HTERT RPE-1 (cell line): Measurements from ENCODE around the gene ATP5PD.

ENCODE experiments used
- in situ Hi-C: fragments of 300-500 bp; cut with MboI; formaldehyde crosslinking; loops from 4 replicates; pipeline ENCODE4 v1.14.3; 2020; ENCODE audit warnings: low sequenced_read_pairs

ATP5PD gene

DNA sequence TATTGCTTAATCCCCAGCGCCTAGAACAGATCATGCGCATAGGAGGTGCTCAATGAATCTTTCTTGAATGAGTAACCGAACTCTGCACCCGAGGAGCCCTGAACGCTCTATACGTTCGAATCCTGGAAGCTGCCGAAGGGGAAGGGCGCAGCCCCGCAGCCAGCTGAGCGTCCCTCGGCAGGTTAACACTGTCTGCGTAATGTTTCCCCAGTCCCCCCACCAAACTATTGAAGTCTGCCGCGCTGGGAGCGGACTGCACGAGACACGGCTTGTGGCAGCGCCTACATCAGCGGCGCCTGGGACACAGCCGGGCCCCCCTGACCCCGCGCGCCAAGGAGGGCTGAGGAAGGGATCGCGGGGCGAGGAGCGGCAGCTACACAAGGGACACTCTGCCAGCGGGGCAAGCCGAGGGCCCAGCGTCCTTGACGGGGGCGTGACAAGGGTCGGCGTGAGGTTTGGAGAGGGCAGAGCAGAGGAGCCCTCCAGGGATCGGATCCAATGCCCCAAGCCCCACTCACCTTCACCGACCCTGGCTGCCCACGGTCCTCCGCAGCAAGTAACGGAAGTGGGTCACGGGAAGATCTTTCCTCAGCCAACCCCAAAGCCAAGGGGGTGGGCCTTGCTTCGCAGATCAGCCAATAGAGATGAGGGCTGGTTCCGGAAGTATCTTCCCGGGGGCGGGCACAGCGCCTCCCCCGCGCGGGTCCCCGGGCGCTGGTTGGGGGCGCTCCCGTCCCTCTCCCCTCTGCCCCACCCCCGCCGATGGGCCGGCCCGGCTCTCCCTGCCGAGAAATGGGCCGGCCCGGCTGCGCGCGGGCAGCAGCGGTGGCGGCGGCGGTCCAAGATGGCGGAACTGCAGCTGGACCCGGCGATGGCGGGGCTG lies at the start of gene ATP5PD, which contains the start of gene KCTD2:
TSS of gene ATP5PD (minus strand) at position 563 of the 883 bp plus-strand sequence. CDS start 4,319 bp downstream, outside the sequence.
TSS of gene KCTD2 (plus strand) at position 819 of the 883 bp plus-strand sequence. CDS start at position 845, 26 bp downstream.
- in situ Hi-C loops, result no loop called here

DNA sequence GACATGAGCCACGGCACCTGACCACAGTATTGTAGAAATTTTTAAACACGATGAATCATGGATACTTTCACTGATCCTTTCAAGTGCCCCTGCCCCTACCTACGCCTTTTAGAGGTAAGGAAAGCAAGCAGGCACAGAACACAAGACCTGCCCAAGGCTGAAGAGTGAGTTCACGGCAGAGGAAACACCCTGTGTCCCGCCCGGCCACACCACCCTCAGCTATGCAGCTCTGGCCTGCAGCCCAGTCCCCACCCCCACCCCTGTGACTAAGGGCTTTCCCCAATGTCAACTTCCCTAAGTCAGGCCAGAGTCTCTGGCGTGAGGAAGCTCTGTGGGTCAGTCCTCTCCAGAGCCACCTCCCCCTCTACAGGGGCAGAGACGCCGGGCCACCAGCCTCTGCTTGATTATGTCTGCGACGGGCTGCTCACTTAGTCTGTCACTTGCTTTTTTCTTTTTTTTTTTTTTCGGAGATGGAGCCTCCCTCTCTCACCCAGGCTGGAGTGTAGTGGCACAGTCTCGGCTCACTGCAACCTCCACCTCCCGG lies 49.4 kb upstream of the ATP5PD start:
- in situ Hi-C loops, result no loop called here

DNA sequence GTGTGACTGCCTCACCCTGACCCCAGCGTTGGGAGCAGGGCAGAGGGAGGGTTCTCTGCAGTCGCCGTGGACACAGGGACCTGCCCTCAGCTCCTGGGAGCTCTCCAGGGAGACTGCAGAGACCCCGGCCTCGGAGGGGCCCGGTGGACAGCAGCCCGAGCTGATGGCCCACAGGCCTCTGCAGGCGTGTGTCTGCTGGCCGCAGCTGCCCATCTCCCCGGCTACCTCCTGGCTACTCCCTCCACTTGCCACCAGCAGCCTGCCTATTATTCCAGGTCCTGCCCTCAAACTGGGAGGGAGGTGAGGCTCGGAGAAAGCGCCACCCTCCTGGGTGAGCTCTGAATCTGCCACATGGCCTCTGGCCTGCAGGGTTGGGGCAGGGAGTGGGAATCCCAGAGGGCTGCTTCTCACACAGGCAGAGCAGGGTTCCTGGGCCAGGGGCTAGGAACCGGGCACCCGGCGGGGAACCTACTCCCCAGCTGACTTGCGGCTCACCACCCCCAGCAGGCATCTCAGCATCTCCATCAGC lies 48.2 kb upstream of the ATP5PD start:
- in situ Hi-C loops, result no loop called here

DNA sequence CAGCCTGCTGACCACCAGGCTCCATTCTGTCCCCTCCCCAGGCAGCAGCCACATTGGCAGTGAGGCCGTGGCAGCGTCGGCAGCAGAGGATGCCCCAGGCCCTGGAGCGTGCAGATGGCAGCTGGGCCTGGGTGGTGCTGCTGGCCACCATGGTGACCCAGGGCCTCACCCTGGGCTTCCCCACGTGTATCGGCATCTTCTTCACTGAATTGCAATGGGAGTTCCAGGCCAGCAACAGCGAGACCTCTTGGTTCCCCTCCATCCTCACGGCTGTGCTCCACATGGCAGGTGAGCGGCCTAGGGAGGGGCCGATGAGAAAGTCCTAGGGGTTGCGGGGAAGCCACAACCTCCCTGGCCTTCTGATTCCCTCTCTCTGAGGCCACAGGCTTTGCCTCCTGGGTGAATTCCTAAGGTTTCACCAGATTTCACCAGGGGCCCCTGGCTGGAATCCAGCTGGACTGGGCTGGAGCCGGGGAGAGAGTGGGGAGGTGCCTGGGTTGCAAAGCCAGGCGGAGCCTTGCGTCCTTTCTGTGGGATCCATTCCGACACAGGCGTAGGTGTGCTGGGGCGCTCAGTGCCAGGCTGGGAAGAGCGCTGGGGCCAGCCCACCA lies 46.9 kb upstream of the ATP5PD start:
- in situ Hi-C loops, result no loop called here

DNA sequence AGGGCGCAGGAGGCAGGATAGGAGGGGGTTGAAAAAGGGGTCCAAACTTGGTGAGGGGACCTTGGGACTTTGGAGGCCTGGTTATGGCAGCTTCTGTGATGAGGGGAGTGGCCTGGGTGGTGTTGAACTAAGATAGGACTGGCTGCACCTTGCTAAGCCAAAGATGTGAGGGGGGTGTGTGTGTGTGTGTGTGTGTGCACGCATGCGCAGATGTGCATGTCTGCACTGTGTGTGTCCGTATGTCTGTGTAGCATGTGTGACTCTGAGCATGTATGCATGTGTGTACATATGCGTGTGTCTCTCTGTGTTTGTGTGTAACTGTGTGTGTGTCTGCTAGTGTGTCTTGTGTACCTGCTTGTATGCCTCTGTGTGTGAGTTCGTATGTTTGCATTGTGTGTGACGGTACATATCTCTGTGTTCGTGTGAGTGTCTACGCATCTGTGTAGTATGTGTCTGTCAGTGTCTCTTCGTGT lies 45.1 kb upstream of the ATP5PD start:
- in situ Hi-C loops, result no loop called here

DNA sequence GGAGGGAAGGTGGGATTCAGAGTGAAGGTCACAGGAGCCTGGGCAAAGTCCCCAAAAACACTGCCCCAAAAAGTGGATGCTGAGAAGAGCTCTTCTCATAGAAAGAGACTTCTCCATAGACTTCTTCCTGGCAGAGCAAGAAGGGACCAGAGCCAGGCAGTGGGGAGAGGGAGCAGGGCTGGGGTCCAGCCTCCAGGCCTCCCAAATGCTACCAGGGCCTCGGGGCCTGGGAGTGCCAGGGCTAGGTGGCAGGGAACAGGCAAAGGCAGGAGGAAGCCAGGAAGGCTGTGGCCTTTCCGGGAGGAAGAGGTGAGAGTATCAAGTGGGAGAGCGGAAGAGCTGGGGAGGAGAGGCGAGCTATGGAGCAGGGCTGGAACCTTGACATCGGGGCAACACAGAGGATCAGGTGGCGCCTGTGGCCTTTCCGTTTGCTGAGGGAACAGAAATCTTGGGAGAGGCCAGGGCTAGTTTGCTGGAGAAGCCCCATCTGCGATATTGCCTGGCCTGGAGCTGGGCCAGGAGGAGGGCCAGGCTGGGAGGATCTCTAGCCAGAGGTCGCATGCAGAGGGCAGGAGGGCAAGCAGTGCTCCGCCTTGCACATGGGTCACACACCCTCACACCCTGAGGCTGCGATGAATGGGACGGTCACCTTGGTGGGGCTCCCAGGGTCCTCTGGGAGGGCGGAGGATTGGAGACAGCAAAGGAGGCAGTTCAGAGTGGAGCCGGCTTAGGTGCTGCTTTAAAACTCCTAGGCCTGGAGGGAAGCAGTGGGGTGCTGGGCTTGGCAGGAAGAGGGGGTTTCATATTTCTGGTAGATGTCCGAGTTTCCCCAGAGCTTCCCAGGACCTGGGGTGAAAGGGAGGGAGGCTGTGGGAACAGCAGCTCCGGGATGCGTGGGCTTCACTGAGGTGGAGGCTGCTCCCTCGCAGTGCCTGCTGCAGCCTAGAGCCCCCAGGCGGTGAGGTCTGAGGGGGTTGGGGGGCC lies 44.4 kb upstream of the ATP5PD start:
- in situ Hi-C loops, result no loop called here

DNA sequence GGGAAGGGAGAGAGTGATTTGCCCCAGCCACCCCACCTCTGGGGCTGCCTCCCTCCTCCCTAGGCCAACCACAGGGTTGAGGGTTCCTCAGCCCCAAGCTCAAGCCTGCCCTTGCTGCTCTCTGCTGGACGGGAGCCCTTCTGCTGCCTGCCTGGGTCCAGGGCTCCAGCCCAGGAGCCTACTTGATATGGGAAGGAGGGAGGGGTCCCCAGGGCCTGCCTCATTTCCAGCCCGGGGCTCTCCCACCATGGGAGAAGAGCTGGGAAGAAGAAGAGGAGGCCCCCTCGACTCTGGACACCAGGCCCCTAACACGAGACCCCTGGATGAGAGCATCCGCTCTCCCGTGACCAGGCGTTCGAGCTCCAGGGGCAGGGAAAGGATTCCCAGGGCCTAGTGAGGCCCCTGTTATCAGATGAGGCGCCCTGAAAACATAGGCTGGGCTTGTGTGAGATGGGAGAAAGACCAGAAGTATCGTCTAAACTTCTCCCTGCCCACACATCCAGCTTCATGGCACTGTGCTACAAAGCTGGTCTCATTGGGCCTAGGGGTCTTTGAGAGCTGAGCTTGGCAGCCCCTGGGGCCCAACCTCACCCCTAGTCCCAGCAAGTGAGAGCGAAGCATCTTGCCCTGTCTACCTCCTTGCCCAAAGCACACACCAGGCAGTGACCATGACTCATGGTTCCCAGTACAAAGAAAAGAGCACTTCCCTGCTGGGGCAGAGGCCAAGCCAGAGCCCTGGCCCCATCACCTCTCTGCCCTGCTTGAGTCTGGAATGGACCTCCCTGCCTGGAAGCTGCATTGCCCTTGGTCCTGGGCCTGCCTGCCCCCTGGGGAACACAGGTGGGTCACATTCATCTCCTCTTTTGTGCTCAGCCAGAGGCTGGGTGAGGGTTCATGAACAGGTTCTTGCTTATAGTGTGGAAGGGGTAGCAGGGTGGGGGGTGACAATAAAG lies 42.0 kb upstream of the ATP5PD start:
- in situ Hi-C loops, result no loop called here

DNA sequence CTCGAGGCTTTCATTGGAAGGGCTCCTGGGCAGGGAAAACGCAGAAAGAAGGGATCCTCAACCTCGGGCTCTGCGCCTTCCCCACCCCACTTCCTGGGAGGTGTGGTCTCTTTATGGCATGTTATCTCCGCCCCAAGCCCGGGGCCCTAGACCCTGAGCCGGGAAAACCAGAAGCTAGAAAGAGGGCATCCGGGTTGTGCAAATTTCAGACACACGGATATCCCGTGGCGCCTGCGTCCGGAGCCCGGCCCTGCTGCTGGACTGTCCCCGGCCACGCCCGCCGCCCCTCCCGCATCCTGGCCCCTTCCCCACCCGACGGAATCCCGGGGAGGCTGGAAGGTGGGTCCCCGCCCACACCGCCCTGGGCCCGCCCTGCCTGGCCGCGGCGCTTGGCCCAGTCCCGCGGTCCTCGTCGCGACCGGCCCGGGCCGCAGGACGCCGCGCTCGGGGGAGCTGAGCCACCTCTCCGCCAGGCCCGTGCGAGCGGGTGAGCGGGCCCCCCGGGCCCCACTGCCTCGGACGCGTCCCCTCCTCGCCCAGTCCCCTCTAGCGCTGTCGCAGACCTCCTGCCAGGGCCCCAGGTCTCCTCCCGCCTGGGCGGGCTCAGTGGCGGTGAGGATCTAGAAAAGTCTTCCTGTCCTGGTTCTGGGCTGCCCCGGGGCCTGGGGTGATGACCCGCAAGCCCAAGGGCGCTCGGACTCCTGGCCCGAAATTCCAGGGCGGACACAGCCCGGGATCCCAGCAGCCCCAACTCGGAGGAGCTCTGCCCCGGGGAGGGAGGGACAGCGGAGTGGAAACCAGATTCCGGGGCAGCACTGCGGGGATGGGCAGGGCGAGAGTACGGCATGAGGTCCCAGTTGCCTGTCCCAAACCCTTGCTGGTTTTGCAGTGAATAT lies 41.0 kb upstream of the ATP5PD start, which contains the start of gene SLC16A5:
TSS of gene SLC16A5 (plus strand) at position 397 of the 896 bp plus-strand sequence. CDS start 5,683 bp downstream, outside the sequence.
- in situ Hi-C loops, result no loop called here

DNA sequence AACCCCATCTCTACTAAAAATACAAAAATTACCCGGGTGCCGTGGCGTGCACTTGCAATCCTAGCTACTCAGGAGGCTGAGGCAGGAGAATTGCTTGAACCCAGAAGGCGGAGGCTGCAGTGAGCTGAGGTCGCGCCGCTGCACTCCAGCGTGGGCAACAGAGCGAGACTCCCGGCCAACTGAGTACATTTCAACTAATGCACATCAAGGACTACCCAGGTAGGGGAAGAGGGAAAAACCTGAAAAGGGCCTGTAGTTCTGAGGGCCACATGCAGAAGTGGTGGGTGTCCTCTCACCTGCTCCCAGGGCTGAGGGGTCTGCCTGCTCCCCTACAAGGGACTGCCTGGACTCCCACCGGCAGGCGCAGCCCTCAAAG lies 40.4 kb upstream of the ATP5PD start:
- in situ Hi-C loops, result no loop called here

DNA sequence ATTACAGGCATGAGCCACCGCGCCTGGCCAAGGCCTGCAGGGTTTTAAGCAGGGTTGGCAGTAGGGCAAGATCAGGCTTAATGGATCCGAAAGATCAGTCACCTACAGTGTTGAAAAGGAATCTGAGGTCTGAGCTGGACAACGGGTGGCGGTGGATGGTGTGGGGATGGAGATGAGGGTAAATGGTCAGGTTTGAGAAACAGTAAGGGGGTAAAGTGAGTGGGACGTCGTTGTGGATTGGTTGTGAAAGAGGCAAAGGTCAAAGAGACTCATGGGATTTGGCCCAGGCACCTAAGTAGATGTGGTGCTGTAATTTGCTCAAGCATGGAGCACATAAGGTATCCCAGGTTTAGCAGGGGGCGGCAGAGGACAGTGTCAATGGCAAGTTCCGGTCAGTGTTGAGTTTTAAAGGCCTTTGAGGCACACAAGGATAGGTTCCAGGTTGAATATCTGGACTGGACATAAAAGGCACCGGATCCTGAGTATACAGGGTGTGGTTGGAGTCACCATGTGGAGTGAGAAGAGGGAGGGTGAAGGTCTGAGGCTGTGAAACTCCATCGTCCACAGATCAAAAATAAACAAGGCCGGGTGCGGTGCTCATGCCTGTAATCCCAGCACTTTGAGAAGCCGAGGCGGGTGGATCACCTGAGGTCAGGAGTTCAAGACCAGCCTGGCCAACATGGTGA lies 39.9 kb upstream of the ATP5PD start:
- in situ Hi-C loops, result no loop called here

DNA sequence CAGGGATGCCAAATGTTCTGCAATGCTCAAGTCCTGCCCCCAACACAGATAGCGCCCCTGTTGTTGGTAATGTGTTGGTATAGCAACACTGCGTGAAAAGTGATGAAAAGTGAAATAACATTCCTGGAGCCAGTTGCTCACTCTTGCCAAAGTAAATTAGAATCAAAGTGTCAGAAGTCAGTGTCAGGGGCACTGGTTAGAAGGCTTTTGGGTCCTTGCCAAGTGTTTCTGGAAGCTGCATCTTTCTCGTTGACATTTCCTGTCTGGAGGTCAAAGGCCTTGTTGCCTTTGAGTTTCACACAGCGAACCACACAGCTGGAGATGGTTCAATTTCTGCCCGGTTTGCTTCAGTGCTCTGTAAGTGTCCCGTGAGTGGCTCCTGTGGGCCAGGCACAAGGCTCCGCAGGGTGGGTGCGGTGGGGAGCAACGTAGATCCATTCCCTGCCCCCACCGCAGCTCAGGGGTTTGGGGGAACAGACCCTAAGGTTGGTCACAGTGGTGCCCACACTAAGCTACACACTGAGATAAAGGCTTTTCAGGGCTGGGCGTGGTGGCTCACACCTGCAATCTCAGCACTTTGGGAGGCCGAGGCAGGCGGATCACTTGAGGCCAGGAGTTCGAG lies 37.4 kb upstream of the ATP5PD start:
- in situ Hi-C loops, result no loop called here

DNA sequence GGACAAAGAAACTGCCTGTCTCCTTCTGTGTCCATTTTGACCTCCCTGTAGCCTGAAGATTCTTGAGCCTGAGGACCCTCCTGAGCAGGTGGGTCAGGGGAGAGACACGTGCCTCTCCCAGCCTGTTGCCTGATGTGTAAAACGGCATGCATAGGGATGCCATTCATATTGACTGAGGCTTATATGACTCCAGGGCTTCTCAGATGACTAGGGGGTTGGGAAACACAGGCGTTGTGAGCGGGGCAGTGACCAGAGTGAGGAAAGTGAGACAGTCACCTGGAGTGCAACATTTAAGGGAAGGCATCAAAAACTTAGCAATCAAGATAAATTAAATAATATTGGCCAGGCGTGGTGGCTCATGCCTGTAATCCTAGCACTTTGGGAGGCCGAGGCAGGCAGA lies 35.9 kb upstream of the ATP5PD start:
- in situ Hi-C loops, result no loop called here

DNA sequence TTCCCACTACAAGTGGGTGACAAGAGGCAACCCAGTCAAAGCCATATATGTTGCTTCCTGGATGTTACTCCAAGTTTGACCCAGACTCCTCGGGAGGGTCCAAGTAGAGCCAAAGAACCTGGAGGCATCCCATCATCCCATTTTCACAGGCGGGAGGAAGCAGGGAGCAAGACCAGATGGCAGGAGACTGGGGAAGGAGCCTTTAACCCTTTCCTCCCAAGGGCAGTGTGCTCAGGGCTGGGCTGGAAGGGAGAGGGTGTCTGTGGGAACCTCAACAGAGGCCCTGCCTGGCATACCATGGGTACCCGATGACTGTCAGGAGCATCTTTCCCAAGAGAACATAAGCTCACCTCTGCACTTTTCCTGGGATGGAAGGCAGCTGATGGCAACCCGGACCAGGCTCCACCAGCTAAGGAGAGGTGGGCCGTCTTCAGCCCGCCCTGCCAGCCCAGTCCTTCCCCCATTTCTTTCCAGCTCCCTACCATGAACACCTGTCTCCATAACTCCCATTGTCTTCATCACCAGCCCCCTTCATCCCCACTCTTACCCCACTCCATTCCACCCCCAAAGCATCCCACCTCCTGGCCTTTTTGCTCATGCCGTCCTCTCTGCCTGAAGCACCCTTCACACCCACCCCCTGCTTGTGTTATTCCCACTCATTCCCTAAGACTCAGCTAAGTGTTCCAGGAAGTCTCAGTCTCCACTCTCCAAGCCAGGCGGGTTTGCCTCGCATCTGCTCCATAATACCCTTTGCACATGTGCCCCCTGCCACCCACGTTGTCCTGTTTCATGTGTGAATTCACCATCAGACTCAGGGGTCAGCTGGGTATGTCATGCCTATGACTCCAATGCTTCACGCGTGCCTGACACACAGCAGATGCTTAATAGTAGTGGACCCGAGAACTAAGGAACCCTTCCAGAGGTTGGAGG lies 35.1 kb upstream of the ATP5PD start:
- in situ Hi-C loops, result no loop called here

DNA sequence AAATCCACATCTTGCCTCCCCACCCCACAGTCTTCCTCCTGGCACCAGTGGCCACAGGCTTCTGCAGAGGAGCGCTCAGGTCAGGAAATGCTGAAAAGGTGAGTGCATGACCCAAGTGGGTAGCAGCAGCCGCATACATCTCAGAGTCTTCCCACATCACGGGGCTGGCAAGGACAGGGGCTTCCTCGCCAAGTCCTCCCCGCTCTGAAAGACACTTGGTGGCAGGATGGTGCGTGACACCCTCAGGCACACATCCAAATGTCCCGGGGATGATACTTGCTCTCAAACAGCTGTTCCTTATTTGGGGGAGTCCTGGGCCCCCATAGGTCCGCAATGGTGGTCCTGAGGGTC lies 32.2 kb upstream of the ATP5PD start:
- in situ Hi-C loops, result no loop called here

DNA sequence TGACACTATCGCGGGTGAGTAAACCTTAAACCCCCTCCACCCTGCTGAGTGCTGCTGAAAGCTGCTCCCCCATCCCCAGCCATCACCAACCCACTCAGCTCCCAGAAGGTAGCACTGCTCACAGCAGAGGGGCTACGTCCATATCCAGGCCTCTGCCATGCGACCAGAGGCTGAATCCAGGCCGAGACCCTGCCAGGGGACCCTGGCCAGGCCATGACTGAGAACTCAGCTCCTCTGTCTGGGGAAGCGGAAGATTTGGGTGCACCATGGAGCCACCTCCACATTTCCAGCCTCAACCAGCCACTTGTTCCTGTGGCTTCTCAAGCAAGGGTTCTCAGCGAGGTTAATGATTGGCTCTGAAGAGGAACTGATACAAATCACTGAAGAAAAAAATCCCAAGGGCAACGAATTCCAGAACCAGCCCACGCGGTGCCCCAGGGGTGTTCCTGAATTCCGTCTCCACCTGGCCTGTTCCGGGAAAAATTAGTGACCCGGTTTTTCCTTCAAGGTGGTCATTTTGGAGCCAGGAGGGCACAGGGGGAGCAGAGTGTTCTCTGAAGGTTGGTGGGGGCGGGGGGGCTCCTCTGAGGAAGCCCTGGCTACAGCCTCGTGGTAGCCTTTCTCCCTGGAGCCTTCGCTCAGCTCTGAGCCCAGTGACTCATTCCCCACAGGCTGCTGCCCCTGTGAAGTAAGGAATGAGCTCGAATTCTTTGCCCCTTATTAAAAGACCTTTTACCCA lies 31.7 kb upstream of the ATP5PD start:
- in situ Hi-C loops, result no loop called here
